GM12872 (cell line): Measurements from ENCODE around the gene BSN.

Source experiments
- CTCF ChIP-seq: IDR thresholded peaks from 3 replicates; pipeline ENCODE4 v1.5.1; 2011; ENCODE audit warnings: low read depth, mild to moderate bottlenecking, low read length, moderate library complexity; ENCODE audit not compliant: insufficient read depth

The BSN gene

GRCh38 chr3:49625071-49625470, 70.8 kb downstream of the BSN start:
- no peak for TF ChIP-seq CTCF

GRCh38 chr3:49626101-49626581, 71.9 kb downstream of the BSN start:
- TF ChIP-seq CTCF = no peak

- TF ChIP-seq CTCF = no peak
Observed at GRCh38 chr3:49626796-49627195, 72.5 kb downstream of the BSN start.

GRCh38 chr3:49627634-49628033, 73.4 kb downstream of the BSN start:
- no peak for TF ChIP-seq CTCF

GRCh38 chr3:49628249-49628648, 74.0 kb downstream of the BSN start:
- TF ChIP-seq CTCF = no peak

GRCh38 chr3:49629451-49629850, 75.2 kb downstream of the BSN start:
- TF ChIP-seq CTCF = no peak

GRCh38 chr3:49629866-49630265, 75.6 kb downstream of the BSN start:
- no peak for TF ChIP-seq CTCF

GRCh38 chr3:49630784-49631183, 76.5 kb downstream of the BSN start:
- TF ChIP-seq CTCF = no peak
